ENCODE results near the gene ACSBG1.

The ACSBG1 gene

DNA sequence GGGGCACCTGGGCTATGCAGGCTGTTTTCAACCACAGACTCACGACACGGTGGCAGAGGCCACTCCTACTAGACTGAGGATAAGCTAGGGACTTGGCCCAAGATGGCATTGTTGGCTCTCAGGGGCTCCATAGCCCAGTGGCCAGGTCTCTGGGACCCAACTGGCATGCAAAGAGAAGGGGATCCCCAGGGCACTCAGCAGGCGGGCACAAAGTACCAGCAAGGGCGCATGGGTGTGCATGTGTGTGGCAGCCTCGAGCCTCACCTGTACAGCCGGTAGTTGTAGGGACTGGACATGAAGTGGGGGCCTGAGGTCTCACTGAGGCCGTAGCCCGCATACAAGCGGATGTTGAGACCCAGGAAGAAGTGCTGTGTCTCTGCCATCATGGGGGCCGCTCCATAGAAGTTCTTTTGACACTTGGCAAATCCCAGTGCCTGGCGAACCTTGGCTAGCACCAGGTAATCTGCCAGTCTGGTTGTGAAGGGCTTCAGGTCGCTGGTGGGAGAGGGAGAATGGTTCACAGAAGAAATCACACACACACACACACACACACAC lies 55.0 kb downstream of the ACSBG1 start:
- ChIA-PET POLR2A (ENCODE audit: low non-redundant PET) (no interaction called here), CTCF (no interaction called here)
- H3K27ac ChIP-seq, result no peak overlapping the region
- DNase-seq (ENCODE audit: low spot score), result no peak
- TF ChIP-seq, protein P1, sequence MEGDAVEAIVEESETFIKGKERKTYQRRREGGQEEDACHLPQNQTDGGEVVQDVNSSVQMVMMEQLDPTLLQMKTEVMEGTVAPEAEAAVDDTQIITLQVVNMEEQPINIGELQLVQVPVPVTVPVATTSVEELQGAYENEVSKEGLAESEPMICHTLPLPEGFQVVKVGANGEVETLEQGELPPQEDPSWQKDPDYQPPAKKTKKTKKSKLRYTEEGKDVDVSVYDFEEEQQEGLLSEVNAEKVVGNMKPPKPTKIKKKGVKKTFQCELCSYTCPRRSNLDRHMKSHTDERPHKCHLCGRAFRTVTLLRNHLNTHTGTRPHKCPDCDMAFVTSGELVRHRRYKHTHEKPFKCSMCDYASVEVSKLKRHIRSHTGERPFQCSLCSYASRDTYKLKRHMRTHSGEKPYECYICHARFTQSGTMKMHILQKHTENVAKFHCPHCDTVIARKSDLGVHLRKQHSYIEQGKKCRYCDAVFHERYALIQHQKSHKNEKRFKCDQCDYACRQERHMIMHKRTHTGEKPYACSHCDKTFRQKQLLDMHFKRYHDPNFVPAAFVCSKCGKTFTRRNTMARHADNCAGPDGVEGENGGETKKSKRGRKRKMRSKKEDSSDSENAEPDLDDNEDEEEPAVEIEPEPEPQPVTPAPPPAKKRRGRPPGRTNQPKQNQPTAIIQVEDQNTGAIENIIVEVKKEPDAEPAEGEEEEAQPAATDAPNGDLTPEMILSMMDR (conservative IDR thresholded peaks at IDR 0.05; ENCODE audit: low read depth), result no peak

DNA sequence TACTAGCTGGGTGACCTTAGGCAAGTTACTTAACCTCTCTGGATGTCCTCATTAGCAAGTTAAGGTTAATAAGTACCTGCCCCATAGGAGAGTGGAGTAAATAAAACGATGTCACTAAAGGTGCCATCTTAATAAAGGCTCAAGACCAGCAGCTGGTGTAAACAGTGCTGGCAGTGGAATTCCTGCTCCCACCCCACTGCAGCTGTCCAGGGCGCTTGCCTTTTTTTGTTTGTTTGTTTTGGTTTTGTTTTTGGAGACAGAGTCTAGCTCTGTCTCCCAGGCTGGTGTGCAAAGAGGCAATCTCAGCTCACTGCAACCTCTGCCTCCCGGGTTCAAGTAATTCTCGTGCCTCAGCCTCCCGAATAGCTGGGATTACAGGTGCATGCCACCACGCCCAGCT lies 56.3 kb downstream of the ACSBG1 start:
- TF ChIP-seq, protein P1 (conservative IDR thresholded peaks at IDR 0.05; ENCODE audit: low read depth), result no peak
- ChIA-PET POLR2A (ENCODE audit: low non-redundant PET) (no interaction called here), CTCF (interaction anchor here (0.6 to 2.8 kb wide), 5 partner anchors 18 to 204 kb away, joined by 3 to 24 read pairs (median 5); no protein-coding TSS in a partner anchor)
- DNase-seq (ENCODE audit: low spot score), result no peak
- no peak overlapping the region for H3K27ac ChIP-seq

DNA sequence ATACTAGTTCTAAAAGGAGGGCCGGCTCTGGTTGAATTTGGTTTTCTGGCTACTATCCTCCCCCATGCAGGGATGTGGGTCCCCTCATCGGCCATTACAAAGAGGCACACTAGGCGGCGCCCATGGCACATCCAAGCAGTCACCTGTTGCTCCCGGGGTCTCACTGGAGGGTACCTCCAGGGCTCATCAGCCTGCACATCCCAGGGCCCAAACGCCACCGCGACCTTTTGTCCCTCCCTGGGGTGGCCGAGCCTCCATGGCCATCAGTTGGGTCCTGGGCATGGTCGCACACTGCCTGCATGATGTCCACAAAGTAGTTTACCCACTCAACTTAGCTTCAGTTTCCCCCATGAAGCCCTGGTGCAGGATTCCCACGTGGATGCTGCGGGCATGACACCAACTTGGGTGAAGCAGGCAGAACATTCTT lies 56.9 kb downstream of the ACSBG1 start:
- TF ChIP-seq, protein P1 (conservative IDR thresholded peaks at IDR 0.05; ENCODE audit: low read depth), result peak; percentile 82
- peak; percentile 39 for DNase-seq (ENCODE audit: low spot score)
- POLR2A ChIA-PET (ENCODE audit: low non-redundant PET), result no interaction called here
- CTCF ChIA-PET, result interaction anchor here (0.6 to 2.8 kb wide), 6 partner anchors 18 to 203 kb away, joined by 3 to 24 read pairs (median 4); no protein-coding TSS in a partner anchor
- no peak overlapping the region for H3K27ac ChIP-seq

DNA sequence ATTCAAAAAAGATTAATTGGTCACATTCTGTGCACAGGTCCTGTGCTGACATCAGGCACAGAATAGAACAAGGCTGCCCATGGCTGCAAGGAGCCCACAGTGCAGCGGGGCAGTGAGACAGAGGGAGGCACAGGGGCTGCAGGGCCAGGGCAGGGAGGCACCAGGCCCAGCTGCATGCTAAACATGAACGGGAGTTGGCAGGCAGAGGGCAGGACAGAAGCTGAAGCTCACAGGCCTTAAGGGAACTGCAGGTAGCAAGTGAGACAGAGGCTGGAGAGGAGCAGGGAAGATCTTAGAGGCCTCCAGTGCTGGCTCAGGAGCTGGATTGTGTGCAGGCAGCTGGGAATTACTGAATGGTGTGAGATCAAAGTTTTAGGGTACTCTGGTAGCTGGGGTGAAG lies 59.0 kb downstream of the ACSBG1 start:
- H3K27ac ChIP-seq, result no peak overlapping the region
- ChIA-PET POLR2A (ENCODE audit: low non-redundant PET) (no interaction called here), CTCF (interaction anchor here (2.3 kb wide), 1 partner anchor 20 kb away, joined by 8 read pairs; no protein-coding TSS in a partner anchor)
- TF ChIP-seq, protein P1 (conservative IDR thresholded peaks at IDR 0.05; ENCODE audit: low read depth), result no peak
- no peak for DNase-seq (ENCODE audit: low spot score)

DNA sequence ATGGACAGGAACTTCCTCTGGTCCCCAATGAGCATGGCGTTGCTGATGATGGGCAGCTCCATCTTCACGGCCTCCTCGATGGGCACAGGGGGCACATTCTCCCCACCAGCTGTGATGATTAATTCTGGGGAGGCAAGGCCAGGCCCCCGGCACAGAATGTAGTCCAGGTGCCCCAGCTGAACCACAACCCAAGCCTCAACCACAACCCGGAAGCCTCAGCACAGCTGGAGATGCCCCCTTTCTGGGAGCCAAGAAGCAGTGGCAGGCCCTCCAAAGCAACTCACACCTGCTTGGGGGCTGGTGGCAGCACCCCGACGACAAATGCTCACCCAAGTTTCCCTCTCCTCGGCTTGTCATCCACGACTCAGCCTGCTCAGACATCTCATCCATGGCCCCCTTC lies 60.0 kb downstream of the ACSBG1 start:
- TF ChIP-seq, protein P1 (conservative IDR thresholded peaks at IDR 0.05; ENCODE audit: low read depth), result no peak
- ChIA-PET CTCF (interaction anchor here (2.3 kb wide), 1 partner anchor 21 kb away, joined by 8 read pairs; no protein-coding TSS in a partner anchor), POLR2A (ENCODE audit: low non-redundant PET) (no interaction called here)
- DNase-seq (ENCODE audit: low spot score), result no peak
- H3K27ac ChIP-seq, result no peak overlapping the region

DNA sequence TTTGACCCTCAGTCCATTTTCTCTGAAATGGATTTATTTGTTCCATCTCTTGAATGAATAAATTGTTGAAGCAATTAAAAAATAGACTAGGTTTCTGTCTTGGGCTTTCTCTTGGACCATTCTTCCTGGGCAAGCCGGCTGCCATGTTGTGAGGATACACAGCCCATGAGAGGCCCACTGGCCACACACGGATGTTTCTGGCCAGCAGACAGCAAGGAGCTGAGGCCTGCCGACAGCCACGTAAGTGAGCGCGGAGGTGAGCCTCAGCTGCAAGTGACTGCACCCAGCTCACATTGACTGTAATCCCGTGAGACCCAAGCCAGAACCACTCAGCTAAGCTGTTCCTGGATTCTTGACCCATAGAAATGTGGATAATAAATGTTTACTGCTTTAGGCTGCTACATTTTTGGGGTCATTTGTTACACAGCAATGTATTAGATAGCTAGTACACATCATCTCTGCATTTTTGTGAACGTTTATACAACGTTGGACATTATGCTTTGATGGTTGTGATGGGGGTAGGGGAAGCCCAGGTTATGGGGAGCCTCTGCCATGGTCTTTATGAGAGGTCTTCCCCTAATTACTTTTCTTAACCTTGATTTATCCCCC lies 62.4 kb downstream of the ACSBG1 start:
- H3K27ac ChIP-seq, result no peak overlapping the region
- TF ChIP-seq, protein P1 (conservative IDR thresholded peaks at IDR 0.05; ENCODE audit: low read depth), result no peak

More for the DNA sequence above, 62.4 kb downstream of the ACSBG1 start:
- DNase-seq (ENCODE audit: low spot score), result no peak
- CTCF ChIA-PET, result interaction anchor here (0.8 kb wide), 1 partner anchor 40 kb away, joined by 3 read pairs; no protein-coding TSS in a partner anchor
- POLR2A ChIA-PET (ENCODE audit: low non-redundant PET), result no interaction called here

All from RWPE1 (cell line).